ENCODE measurements around the gene MRPL50.

DNA sequence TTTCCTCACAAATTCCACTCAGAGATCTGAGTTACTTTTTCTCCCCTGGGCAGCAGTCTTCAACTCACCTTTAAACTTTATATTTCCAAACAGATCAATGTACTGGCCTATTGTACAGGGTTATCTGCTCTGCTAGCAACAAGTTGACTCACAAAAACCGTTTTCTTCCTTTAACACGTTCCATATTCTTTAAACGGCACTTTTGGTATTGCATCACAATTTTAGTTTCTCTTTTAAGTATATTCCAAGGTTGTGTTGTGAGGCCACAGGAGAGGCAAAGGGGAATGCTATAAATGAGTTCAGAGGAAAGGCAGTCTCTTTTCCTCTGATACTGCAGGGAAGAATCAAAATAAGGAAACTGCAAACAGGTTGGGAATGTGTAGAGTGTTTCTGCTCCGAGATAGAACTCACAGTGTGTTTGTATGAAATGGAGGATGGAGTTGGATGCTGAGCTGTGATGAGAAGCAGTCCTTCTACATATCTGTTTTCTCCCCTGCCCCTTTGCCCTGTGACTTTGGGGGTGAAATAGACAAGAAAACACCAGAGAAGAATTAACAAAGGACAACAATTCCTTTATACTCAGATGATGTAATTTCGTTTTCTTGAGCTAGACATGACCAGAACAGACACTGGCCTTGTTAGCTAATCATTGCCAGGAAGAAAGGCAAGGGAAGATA, 47.1 kb upstream of the MRPL50 start:
- TF ChIP-seq, protein P1, sequence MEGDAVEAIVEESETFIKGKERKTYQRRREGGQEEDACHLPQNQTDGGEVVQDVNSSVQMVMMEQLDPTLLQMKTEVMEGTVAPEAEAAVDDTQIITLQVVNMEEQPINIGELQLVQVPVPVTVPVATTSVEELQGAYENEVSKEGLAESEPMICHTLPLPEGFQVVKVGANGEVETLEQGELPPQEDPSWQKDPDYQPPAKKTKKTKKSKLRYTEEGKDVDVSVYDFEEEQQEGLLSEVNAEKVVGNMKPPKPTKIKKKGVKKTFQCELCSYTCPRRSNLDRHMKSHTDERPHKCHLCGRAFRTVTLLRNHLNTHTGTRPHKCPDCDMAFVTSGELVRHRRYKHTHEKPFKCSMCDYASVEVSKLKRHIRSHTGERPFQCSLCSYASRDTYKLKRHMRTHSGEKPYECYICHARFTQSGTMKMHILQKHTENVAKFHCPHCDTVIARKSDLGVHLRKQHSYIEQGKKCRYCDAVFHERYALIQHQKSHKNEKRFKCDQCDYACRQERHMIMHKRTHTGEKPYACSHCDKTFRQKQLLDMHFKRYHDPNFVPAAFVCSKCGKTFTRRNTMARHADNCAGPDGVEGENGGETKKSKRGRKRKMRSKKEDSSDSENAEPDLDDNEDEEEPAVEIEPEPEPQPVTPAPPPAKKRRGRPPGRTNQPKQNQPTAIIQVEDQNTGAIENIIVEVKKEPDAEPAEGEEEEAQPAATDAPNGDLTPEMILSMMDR (IDR thresholded peaks at IDR 0.05; ENCODE audit: low read length): no peak
- TF ChIP-seq EZH2 (optimal IDR thresholded peaks at IDR 0.05; ENCODE audit: low read depth, low read length) (no peak), EZH2phosphoT487 (IDR thresholded peaks at IDR 0.05; ENCODE audit: low read length) (no peak)
